Neural cell (in vitro differentiated cells): ENCODE measurements around the gene GCNT4.

Experiments
- CTCF ChIP-seq: fragments of 450-650 bp; IDR thresholded peaks from 2 replicates; pipeline ENCODE4 v1.5.1; 2014; ENCODE audit warnings: antibody characterized with exemption, mild to moderate bottlenecking, moderate library complexity; ENCODE audit not compliant: poor library complexity, severe bottlenecking
- EP300 ChIP-seq: fragments of 450-650 bp; conservative IDR thresholded peaks from 2 replicates; pipeline ENCODE4 v1.6.1; 2014; ENCODE audit warnings: antibody characterized with exemption, mild to moderate bottlenecking, moderate library complexity; ENCODE audit not compliant: poor library complexity, severe bottlenecking
- EZH2 ChIP-seq: fragments of 200-600, 300-800 bp; shearing (Covaris generic), sonication (generic); IDR thresholded peaks from 2 replicates; pipeline ENCODE4 v1.6.1; 2014; ENCODE audit warnings: antibody characterized with exemption, low read length, borderline replicate concordance, mild to moderate bottlenecking; ENCODE audit not compliant: insufficient read depth, poor library complexity, severe bottlenecking
- MXI1 ChIP-seq: fragments of 450-650 bp; conservative IDR thresholded peaks from 2 replicates; pipeline ENCODE4 v1.6.1; 2014; ENCODE audit warnings: antibody characterized with exemption, mild to moderate bottlenecking; ENCODE audit not compliant: poor library complexity, severe bottlenecking
- POLR2AphosphoS5 ChIP-seq: IDR thresholded peaks from 2 replicates; pipeline ENCODE4 v1.6.1; 2012
- RAD21 ChIP-seq: fragments of 450-650 bp; conservative IDR thresholded peaks from 2 replicates; pipeline ENCODE4 v1.6.1; 2014; ENCODE audit warnings: antibody characterized with exemption, mild to moderate bottlenecking, moderate library complexity
- REST ChIP-seq: IDR thresholded peaks from 2 replicates; pipeline ENCODE4 v1.6.1; 2012; ENCODE audit warnings: borderline replicate concordance
- SMC3 ChIP-seq: fragments of 450-650 bp; conservative IDR thresholded peaks from 2 replicates; pipeline ENCODE4 v1.6.1; 2014; ENCODE audit warnings: antibody characterized with exemption, mild to moderate bottlenecking, moderate library complexity; ENCODE audit not compliant: poor library complexity
- TAF1 ChIP-seq: IDR thresholded peaks from 2 replicates; pipeline ENCODE4 v1.6.1; 2012; ENCODE audit warnings: low read depth

GRCh38 chr5:75067434-75067833 is 15.1 kb upstream of the GCNT4 start:
- TF ChIP-seq CTCF (no peak), EZH2 (no peak), SMC3 (no peak), RAD21 (no peak), EP300 (no peak), POLR2AphosphoS5 (no peak), REST (no peak), TAF1 (no peak), MXI1 (no peak)
